ENCODE measurements around the gene NEU2.
A peak's percentile ranks its signal among the peaks of the same experiment; 100 is the strongest.
"Not testable (repeated sequence)": the region's sequence is repeated elsewhere in the genome, so short reads cannot be mapped to it uniquely, and the experiment has no call there.

NEU2 gene

DNA sequence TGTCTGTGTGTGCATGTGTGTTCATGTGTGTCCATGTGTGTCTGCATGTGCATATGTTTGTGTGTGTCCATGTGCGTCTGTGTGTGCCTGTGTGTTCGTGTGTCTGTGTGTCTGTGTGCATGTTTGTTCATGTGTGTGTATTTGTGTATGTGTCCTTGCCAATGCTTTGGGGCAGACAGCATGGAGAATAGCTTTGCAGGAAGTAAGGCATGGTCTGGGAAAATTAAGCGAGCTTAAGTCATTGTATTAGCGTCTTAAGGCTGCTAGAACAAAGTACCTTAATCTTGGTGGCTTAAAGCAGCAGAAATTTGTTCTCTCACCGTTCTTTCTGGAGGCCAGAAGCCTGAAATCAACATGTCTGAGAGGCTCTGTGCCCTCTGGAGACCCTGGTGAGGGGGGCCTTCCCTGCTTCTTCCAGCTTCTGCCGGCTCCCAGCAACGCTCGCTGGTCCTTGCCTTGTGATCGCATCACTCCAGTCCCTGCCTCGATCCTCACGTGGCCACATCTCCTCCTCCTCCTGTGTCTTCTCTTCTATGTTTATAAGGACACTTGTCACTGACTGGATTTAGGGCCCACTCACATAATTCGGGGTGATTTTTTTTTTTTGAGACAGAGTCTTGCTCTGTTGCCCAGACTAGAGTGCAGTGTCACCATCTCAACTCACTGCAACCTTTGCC lies 3.8 kb downstream of the NEU2 start:
- no peak for DNase-seq

DNA sequence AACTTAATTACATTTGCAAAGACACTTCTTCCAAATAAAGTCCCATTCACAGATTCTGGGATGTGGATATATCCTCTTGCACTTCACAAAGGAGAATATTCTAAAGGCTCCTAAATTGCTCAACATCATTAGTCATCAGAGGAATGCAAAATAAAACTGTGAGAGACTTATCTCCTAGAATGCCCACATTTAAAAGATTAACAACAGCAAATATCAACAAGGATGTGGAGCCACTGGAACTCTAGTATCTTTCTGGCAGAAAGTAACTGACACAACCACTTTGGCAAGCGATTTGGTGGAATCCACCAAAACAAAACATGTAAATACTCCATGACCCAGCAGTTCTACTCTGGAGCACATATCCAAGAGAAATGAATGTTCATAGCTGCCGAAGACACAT lies 4.6 kb downstream of the NEU2 start:
- no peak for DNase-seq

DNA sequence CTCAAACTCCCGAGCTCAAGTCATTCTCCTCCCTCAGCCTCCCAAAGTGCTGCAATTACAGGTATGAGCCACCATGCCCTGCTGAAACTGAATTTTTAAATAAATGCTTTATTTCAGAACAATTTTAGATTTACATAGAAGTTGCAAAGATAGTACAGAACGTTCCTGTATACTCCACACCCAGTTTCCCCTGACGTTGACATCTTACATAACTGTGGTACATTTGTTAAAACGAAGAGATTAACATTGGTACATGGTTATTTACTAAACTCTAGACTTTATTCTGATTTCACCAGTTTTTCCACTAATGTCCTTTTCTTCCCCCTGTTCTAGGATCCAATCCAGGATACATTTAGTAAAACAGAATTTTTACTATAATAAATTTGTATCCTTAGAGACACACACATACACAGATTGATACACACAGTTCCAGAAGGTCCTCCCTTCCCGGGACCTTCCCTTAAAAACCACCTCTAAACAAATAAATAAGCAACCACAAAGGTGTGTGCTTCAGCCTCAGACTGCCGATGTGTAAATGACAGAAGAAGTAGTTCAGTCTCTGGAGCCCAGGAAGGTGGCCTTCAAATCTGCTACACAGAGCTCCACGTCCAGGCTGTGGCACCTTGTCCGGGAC lies 6.9 kb downstream of the NEU2 start:
- DNase-seq = no peak

DNA sequence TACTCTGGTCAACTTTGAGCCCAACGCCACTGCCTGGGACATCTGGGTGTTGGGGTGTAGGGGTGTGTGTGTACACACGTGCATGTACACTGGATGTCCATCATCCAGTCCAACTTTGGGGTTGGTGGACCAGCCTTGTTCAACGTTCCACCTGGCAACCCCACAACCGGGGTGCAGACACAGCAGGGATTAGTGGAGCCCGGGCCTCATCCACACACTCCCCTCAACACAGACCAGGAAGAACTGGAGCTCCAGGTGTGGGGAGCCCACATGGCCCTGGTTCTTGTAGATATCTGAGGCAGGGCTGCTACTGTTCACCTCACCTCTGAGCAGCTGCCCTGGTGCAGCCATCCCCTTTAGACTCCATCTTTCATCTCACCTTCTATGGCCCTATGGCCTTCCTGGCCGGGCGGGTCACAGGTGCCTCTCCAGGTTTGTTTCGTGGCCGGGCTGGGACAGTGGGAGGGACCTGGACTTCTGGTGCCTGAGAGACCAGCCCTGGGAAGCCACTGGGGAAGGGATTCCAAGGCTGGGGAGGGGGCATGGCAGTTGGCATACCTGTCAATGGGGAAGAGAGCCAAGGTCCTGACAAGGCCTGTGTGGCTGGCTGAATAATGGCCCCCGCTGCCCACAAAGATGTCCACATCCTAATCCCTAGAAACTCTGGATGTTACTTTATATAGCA lies 7.5 kb downstream of the NEU2 start:
- no peak for DNase-seq

DNA sequence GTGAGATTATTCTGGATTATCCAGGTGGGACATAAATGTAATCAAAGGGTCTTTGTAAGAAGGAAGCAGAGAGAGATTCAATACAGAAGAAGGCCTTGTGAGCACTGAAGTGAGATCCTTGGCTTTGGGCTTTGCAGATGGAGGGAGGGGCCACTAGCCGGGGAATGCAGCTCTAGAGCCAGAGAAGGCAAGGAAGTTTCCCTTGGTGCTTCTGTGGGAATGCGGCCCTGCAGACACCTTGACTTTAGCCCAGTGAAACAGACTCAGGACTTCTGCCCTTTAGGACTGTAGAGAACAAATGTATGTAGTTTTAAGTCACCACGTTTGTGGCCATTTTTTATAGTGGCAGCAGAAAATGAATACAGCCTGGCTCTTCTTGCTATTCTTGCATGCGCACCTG lies 8.1 kb downstream of the NEU2 start:
- DNase-seq = no peak

DNA sequence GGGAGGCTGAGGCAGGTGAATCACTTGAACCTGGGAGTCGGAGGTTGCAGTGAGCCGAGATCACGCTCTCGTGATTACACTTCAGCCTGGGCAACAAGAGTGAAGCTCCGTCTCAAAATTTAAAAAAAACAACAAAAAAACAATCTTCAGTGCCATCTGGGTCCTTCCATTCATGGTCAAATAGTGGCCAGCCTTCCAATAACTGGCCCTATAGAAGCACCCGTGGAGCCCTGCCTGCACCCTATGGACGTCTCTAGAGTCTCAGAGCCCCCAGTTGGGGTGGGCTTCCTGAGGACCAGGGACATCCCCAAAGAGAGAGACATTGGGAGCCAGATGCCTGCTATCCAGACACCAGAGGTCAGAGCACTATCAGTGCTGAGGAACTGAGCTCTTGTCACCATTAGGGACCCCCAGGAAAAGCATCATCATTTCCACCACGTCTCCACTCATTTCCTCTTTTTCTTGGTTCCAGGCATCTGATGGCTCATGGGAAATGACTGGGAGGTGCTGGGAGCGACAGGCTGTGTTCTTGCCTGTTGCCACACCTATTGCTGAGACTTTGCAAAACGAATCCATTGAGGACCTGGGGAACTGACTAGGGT lies 9.4 kb downstream of the NEU2 start:
- DNase-seq = no peak

DNA sequence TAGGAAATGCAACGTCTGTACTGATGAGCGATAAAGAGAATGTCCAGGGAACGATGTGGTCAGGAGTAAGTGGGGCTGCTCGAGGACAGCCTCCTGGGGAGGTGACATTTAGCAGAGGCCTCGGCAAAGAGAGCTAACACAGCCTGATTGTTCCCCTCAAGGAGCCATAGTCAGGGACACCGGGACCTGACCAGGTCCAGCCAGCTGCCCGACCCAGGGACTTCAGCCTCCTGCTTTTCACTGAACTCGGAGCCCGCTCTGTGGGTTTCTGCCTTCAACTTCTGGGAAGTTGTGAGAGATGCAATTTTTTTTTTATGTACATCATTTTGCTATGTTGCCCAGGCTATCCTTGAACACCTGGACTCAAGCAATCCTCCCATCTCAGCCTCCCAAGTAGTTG lies 10.1 kb downstream of the NEU2 start:
- no peak for DNase-seq

DNA sequence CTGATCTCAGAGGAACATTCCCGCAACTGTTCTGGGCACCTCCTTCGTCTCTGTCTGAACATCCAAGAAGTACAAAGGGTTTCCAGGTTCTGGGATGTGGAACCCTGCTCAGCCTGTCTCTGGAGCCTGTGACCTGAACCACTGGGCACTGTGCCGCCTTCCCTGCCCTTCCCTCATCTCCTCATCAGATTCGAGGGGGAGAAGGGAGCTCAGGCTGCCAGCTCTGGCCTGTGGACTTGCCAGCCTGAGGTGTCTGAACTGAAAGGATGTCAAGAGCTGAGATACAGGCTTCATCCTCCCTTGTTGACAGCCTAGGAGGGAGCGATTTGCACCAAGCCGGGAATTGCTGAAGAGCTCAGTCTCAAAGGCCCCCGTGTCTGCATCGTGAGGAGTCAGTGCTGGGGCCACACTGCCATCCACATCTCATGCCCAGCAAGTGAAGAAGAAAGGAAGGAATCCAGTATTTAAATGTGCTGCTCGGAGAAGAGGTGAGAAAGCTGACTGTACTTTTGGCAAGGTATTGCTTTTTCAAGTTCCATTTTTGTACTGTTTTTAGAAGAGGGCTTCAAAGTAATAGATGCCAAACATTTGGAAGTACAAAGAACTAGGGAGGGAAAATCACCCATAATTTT lies 12.6 kb downstream of the NEU2 start:
- no peak for DNase-seq

DNA sequence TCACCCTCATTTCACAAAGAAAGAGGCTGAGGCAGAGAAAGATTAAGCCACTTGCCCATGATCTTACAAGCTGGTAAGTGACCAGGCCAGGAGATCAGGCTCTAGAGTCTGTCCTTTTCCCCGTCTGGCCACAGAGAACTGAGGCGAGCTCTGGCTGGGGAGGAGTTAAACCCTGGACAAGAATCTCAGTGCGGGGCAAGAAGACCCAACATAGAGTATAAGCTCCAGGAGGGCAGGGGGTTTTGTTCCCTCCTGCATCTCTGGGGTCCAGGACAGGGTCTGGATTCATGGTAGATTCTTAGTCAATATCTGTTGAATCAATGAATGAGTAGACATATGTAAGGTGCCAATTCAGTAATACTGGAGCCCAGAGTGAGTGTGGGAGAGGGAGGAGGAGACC lies 14.7 kb downstream of the NEU2 start:
- DNase-seq = no peak

DNA sequence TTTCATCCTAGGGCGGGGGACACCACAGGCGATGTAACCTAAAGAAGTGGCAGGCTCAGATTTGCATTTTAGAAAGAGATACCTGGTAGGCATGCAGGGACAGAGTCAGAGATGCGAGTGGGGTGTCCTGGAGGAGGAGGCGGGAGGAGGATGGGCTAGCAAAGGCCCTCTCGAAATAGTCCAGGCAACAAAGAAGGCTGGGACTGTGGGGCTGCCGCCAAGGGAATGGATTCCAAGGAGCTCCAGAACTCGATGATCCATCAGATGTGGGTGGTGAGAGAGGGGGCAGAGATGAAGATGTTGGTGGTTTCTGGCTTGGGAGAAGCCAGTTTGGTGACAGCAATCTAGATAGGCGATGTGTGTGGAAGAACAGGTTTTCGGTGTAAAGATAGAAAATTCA lies 15.2 kb downstream of the NEU2 start:
- DNase-seq = no peak

DNA sequence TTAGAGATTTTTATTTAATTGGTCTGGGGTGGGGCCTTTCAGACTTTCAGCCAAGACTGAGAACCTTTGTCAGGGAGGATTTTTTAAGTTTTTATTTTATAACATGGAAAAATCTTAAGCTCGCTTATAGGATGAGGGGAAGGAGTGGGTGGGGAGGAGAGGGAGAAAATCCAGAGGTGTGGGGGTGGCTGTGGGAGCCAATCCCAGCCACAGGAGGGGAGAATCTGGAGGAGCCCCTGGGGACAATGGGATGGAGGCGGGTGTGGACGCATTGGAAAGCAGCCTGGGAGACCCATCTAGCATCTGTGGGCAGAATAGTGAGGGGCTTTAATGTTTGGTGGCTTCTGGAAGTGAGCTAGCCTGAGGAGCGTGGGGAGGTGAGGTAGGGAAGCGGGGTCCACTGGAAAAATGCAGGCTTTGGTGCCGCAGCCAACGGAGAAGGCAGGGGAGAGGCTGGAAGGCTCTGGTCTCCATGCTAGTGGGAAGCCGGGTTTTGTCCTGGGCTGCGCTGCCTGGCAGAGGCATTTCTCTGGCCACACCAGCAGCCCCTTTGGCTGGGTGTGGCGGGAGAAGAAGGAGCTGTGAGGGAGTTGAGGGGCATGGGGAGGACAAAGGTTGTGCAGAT lies 16.2 kb downstream of the NEU2 start:
- DNase-seq = no peak

DNA sequence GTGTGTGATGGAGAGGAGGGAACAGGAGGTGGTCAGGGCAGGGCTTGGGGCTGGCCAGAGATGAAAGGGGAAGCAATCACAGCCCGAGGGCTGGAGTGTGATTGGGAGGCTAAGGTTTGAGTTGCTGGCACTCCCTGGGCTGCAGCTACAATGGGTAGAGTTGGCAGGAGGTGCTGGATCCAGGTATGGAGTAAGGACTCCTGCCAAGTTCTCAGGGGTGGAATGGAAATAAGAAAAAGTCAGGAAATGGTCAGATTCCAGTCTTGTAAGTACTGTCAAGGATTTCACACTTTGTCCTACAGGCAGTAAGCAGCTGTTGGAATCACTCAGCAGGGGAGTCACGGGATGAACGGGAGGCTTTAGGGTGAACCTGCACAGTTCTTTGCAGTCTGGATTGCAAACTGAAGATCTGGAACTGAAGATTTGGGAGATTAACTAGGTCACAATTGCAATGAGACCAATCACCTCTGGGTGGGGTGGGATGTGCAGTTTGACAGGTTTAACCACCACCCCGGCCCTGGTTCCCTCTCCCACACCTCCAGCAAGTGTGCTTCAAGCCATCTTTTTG lies 16.8 kb downstream of the NEU2 start:
- DNase-seq = no peak

DNA sequence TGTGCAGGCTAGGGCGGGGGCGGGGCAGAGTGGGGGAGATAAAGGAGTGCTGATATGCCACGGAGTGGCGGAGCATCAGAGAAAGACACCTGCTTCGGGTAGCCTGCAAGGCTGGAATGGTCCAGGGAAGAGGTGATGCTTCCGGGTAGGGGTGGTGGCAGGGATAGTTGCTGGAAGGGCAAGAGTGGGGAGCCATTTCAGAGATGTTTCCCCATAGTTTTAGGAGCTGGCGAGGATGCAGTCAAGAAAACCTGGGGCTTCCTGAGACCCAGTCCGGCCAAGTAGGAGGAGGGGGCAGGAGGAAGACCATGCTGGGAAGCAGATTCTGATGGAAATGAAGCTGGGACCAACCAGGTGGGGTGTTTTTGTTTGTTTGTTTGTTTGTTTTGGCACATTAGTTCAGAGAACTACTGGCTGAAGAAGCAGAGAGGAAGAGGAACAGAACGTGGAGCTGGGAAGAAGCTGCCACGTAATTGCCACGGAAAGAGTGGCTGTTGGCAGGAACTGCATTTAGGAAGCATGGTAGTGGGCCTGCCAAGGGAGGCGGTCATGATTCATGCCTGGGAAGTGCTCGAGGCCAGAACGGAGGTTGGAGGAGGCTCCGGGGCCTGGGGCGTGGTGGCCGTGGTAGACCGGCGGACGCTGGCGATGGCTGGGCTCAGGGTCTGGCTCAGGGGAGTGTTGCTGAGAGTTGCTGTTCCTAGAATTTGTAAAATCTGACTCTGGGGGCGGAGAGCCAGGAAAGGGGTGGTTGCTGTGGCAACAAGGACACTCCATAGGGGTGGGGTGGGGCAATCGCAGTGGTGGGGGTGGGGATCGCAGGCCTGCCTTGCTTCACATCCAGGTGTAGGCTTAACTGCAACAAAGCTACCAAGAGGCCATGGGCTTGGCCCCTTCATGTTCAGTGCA lies 19.0 kb downstream of the NEU2 start:
- DNase-seq = no peak

DNA sequence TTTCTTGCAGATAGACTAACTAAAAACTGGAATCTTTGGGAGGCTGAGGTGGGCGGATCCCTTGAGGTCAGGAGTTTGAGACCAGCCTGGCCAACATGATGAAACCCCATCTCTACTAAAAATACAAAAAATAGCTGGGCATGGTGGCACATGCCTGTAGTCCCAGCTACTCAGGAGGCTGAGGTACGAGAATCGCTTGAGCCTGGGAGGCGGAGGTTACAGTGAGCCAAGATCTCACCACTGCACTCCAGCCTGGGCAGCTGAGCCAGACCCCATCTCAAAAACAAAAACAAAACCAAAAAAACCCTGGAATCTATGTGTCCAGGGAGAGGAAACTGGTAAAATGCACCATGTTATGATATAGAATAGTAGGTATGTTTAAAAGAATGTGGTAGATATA lies 20.0 kb downstream of the NEU2 start:
- not testable (repeated sequence) for DNase-seq

DNA sequence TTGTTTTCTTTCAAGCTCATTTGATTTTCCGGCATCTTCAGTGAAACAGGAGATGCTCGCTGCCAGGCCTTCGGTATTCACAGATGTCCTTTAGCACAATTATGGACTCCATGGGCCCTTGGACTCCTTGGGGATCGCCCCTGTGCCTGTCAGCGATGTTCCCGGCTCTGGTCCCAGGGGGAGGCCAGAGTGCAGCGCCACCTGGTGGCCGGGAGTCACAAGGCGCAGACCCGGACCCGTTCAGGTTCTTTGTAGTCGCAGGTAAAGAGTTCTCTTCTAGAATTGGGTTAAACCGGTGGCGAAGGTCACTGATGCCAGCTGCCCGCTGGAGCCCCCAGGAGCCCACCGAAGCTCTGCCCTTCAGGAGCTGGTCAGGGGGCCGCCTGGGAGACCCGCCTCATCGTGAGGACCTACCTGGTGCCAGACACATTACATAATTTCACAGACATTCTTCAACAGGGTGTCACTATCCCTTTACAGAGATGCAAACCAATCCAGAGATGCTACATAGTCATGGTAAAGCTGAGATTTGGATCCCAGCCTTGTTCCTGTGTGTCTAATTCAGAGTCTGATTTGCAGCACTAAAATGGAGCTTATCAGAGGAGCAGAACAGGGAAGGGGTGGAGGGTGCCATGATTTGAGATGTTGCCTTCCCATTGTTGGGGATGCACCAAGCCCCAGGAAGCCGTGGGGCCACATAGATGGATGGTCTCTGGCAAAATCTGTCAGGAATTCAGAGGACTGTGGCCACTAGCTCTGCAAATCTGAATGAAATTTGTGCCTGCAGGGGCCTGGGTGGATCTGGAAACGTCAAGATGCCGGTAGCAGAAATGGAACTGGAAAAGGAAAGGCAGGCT lies 21.7 kb downstream of the NEU2 start:
- DNase-seq = peak; percentile 77

DNA sequence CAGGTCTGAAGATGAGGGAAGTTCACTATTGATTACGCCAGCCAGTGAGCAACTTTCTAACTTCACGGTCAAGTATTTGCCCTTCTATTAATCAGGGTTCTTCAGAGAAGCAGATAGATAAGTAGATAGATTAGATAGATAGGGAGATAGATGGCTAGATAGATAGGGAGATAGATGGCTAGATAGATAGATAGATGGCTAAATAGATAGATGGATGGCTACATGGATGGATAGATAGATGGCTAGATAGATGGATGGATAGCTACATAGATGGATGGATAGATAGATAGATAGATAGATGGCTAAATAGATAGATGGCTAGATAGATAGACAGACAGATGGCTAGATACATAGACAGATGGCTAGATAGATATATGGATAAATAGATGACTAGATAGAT lies 22.9 kb downstream of the NEU2 start:
- DNase-seq = no peak

DNA sequence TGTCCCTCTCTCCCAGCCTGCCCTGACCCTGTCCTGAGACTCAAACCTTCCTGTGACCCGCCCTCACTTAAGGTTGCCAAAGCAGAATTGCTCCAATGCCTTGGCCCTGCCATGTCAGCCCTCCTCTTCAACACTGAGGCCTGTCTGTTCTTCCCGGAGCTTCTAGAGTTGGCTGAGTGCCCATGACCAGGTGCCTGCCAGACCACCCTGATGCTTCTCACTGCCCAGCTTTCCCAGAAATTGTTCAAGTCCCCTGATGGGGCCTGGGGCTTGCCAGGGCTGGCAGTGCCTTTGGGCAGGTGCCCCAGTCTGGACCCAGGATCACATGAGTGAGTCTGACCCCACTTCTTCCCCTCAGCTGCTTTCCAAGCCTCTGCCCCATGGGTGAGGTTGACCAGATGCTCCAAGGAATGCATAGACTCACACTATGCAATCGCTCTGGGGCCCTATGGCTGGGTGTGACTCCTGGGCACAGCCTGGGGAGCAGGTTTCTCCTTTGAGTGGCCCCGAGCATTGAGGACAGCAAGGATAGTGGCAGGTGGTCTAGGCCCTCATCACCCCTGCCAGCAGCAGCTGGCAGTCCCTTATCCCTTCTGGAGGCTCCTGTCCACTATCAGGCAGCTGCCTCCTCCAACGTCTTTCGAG lies 24.6 kb downstream of the NEU2 start:
- DNase-seq = no peak

DNA sequence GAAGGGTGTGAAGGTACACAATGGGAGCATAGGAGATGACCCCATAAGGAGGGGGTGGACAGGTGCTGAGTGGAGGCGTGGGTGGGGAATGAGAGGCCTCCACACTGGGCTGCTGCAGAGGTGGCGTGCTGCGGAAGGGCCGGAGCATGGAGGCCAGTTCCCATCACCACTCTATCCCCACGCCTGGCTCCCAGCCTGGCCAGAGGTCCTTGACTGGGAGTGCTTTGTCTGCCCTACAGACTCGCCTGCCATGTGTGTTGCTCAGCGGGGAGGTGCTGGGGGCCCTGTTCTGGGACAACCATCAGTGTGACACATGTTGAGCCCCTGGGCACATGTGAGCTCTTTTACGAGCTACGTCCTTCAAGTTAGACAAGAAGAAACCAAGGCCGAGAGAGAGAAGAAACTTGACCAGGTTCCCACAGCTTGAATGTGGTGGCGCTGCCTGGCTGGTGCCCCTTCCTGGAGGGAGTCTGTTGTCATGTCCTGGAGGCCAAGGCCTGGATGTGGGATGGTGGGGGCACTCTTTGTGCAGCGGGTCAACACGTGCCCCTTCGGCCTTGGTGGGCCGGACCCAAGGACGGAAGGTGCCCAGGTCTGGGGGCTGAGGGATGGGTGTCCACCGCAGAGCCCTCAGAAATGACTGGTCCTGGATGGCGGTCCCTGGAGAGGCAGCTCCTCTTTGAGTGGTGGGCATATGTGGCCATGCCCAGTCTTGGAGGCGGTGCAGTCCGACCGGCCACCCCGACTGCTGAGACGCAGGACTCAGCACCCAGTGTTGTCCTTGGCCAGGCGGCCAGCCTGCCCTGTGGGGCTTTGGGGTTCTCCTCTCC lies 26.5 kb downstream of the NEU2 start:
- no peak for DNase-seq

DNA sequence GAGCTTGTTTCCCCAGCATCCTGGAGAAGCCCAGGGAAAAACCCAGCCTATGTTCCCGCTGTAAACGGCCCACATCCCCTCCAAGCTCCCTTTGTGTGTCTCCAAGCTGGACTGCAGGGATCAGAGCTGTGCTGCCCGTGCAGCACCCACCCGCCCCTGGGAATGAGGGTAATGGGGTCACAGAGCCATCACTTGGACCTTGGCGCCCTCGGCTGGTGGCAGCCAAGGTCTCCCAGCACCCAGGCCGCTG lies 27.0 kb downstream of the NEU2 start:
- no peak for DNase-seq
